ENCODE data around the gene ASGR2.

- TF ChIP-seq CTCF (IDR thresholded peaks at IDR 0.05; ENCODE audit: low read length) (no peak), EZH2phosphoT487 (IDR thresholded peaks at IDR 0.05; ENCODE audit: low read length) (no peak)
These were observed 41.8 kb upstream of the ASGR2 start for GRCh38 chr17:7156342-7156940.

Measured in MM.1S (cell line).